Fibroblast of lung (primary cell): ENCODE data around the gene MKNK1. TPM values are rescaled to one million over a fixed set of nuclear protein-coding genes. Genes with fewer than 3 reads are reported as not detected.

Source experiments
- DNase-seq, 2 donors: peaks; one replicate each; pipeline versions ENCODE4 v3.0.0 to v3.0.0-alpha.2; 2010; ENCODE audit warnings: low read depth in 2 of 2
- H2AFZ ChIP-seq: 2 replicates; pipeline ENCODE4 v1.5.1; 2012; ENCODE audit warnings: low read length, control low read depth, inconsistent platforms
- H3K27ac ChIP-seq: 2 replicates; pipeline ENCODE4 v1.5.1; 2011; ENCODE audit warnings: low read length, control low read depth; ENCODE audit not compliant: insufficient read depth
- H3K27me3 ChIP-seq: 2 replicates; pipeline ENCODE4 v1.5.1; 2011; ENCODE audit warnings: mild to moderate bottlenecking, low read length; ENCODE audit not compliant: control insufficient read depth, insufficient read depth
- H3K36me3 ChIP-seq: 2 replicates; pipeline ENCODE4 v1.5.1; 2011; ENCODE audit warnings: low read length; ENCODE audit not compliant: control insufficient read depth, insufficient read depth
- H3K4me1 ChIP-seq: 2 replicates; pipeline ENCODE4 v1.5.1; 2011; ENCODE audit warnings: low read length; ENCODE audit not compliant: control insufficient read depth, insufficient read depth; ENCODE audit errors: extremely low read depth
- H3K4me2 ChIP-seq: 2 replicates; pipeline ENCODE4 v1.5.1; 2011; ENCODE audit warnings: low read length, control low read depth; ENCODE audit not compliant: insufficient read depth; ENCODE audit errors: extremely low read depth
- H3K4me3 ChIP-seq, 4 experiments: fragments of 200-600 bp in 1 of 4; sonication (generic) in 1 of 4; replicated peaks in 1 of 4; 2 replicates each; pipeline ENCODE4 v1.5.1; 2011 to 2016; ENCODE audit warnings: low read length in 4 of 4, low read depth in 3 of 4, mild to moderate bottlenecking in 3 of 4, control low read depth in 2 of 4, inconsistent platforms in 1 of 4, mixed read lengths in 1 of 4; ENCODE audit not compliant: insufficient read depth in 1 of 4; ENCODE audit errors: control extremely low read depth in 1 of 4
- H3K79me2 ChIP-seq: 2 replicates; pipeline ENCODE4 v1.5.1; 2012; ENCODE audit warnings: mild to moderate bottlenecking, low read length, inconsistent platforms; ENCODE audit not compliant: control insufficient read depth, insufficient read depth
- H3K9ac ChIP-seq: 2 replicates; pipeline ENCODE4 v1.5.1; 2011; ENCODE audit warnings: mild to moderate bottlenecking, low read length, control low read depth; ENCODE audit not compliant: insufficient read depth
- H3K9me3 ChIP-seq: 2 replicates; pipeline ENCODE4 v1.5.1; 2012; ENCODE audit warnings: low read depth, low read length; ENCODE audit not compliant: control insufficient read depth, insufficient read depth
- H4K20me1 ChIP-seq: 2 replicates; pipeline ENCODE4 v1.5.1; 2011; ENCODE audit warnings: low read length; ENCODE audit not compliant: control insufficient read depth, insufficient read depth; ENCODE audit errors: extremely low read depth
- EZH2 ChIP-seq: IDR thresholded peaks from 2 replicates; pipeline ENCODE4 v1.5.1; 2012; ENCODE audit warnings: low read length, control low read depth, mild to moderate bottlenecking; ENCODE audit errors: missing control alignments
- polyA plus RNA-seq, 2 donors: library from polyadenylated mRNA; depleted of rRNA in 1 of 2; stranded (reverse) in 1 of 2; unstranded in 1 of 2; fragments of >200 nt; gene quantifications; 2 replicates each; pipeline ENCODE4 v1.2.1, GENCODE V29; 2011 to 2012; ENCODE audit warnings: missing spikeins in 1 of 2
- total RNA-seq: library from RNA; depleted of rRNA; stranded (reverse); fragments of >200 nt; gene quantifications from 2 replicates; pipeline ENCODE4 v1.2.1, GENCODE V29; 2014
- TF ChIP-seq, protein P1 (sequence below), 2 donors: IDR thresholded peaks in 1 of 2; conservative IDR thresholded peaks in 1 of 2; 1 replicate in 1 of 2; 2 replicates in 1 of 2; pipeline ENCODE4 v1.5.1; 2011 to 2012; ENCODE audit warnings: low read length in 2 of 2, control low read depth in 1 of 2, inconsistent platforms in 1 of 2, low read depth in 1 of 2, mild to moderate bottlenecking in 1 of 2

Gene MKNK1
- total and polyA plus RNA-seq, 2 donors (not counting 1 experiment from before 2014, with no cell fraction given): 22.3 to 33.1 TPM

DNA sequence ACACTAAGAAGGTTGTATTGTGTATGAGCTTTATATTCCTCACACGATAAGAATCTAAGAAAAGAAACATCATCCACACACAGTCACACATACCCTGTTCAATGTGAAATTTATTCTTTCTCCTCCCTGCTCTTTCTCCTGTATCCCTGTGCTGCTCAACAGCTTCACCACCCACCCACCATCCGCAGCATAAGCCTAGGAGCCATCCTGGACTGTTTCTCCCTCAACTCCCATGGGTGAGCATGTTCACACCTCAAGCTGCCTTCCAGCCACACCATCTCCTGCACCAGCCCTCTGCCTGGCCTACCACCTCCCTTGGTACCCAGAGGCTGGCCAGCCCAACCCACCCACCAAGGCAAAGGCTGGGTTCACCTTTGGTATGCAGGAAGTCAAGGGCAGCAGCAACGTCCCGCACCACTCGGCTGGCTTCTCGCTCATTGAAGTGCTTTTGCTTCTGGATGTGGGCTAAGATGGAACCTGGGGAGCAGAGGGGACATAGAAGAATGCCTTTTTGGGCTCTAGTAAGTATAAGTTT, 32.3 kb downstream of the MKNK1 start:
- Histone ChIP-seq H3K4me2 (no peak overlapping the region), H3K4me3 (no peak overlapping the region), H4K20me1 (no peaks in the 10 kb centered on the region), H3K9me3 (no peaks in the 10 kb centered on the region), H3K27me3 (no peaks in the 10 kb centered on the region), H3K79me2 (no peaks in the 10 kb centered on the region), H3K27ac (no peak overlapping the region), H3K36me3 (peaks cover 4% of the 10 kb centered on the region), H2AFZ (no peak overlapping the region), H3K4me1 (no peaks in the 10 kb centered on the region), H3K9ac (no peak overlapping the region)
- no peak for DNase-seq
- TF ChIP-seq, protein P1, sequence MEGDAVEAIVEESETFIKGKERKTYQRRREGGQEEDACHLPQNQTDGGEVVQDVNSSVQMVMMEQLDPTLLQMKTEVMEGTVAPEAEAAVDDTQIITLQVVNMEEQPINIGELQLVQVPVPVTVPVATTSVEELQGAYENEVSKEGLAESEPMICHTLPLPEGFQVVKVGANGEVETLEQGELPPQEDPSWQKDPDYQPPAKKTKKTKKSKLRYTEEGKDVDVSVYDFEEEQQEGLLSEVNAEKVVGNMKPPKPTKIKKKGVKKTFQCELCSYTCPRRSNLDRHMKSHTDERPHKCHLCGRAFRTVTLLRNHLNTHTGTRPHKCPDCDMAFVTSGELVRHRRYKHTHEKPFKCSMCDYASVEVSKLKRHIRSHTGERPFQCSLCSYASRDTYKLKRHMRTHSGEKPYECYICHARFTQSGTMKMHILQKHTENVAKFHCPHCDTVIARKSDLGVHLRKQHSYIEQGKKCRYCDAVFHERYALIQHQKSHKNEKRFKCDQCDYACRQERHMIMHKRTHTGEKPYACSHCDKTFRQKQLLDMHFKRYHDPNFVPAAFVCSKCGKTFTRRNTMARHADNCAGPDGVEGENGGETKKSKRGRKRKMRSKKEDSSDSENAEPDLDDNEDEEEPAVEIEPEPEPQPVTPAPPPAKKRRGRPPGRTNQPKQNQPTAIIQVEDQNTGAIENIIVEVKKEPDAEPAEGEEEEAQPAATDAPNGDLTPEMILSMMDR (conservative IDR thresholded peaks at IDR 0.05 in 1 of 2, IDR thresholded peaks at IDR 0.05 in 1 of 2; ENCODE audit: low read depth in 1 of 2, low read length in 2 of 2): no peak
- TF ChIP-seq EZH2: no peak

DNA sequence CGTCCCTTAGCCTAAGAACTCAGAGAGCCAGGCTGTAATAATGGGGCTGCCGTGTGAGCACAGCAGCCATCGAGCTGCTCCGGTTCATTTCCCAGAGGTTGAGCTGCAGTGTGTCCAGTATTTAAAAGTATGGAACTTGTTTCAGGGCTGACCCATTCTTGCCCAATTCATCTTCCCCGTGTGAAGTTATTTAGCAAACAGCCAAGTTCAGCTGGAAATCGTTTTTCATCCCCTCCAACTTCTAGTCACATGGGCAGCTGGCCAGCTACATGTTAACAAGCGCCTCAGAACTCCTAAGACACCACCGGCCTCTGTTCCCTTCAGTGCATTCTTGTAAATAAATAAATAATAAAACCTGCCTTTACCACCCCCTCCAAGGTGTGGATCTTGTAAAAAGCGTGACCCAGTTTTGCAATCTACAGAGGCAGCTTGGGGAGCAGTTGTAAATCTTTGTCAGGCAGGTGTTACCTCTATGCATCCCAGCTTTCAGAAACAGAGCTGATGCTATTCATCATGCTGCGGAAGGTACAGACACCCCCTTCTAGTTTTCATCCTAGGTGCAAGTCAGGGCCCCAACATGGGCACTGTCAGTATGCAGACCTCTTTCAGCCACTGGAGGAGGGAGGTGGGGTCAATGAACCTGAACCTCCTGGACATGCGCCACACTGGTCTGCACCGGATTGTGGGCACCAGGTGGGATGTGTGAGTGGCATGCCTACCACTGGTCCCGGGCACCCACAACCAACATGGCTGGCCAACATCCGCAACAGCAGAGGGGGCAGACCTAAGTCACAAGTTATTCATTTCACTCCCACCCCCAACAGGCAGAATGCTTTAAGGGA, 34.0 kb downstream of the MKNK1 start:
- H3K79me2 ChIP-seq: no peaks in the 10 kb centered on the region
- no peak overlapping the region for H3K4me2 ChIP-seq
- DNase-seq: peak; percentile 37 to 72

DNA sequence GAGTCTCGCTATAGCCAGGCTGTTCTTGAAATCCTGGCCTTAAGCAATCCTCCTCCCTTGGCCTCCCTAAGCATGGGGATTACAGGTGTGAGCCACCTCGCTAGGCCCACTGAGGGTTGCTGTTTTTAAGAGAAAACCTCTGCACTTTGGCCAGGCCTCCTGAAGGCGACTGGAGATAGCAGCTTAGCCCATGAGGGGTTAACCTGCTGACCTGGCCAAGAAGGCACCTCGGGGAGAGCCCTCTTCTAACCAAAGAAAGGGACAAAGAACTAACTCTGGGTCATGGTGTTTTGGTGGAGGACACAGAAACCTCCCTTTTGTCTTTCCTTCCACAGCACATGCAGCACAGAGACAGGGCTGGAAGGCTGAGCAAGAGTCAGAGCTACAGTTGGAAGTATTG, 35.0 kb downstream of the MKNK1 start:
- Histone ChIP-seq H3K27ac (no peak overlapping the region), H2AFZ (no peak overlapping the region), H3K9ac (no peak overlapping the region), H3K4me3 (no peak overlapping the region), H3K4me2 (no peak overlapping the region), H3K36me3 (peaks cover 2% of the 10 kb centered on the region), H3K9me3 (no peaks in the 10 kb centered on the region), H3K79me2 (no peaks in the 10 kb centered on the region), H3K4me1 (no peaks in the 10 kb centered on the region), H3K27me3 (no peaks in the 10 kb centered on the region), H4K20me1 (no peaks in the 10 kb centered on the region)
- no peak for DNase-seq
- TF ChIP-seq EZH2: no peak
- TF ChIP-seq, protein P1 (conservative IDR thresholded peaks at IDR 0.05 in 1 of 2, IDR thresholded peaks at IDR 0.05 in 1 of 2; ENCODE audit: low read depth in 1 of 2, low read length in 2 of 2): no peak

More for the DNA sequence above, 34.0 kb downstream of the MKNK1 start:
- H3K9ac ChIP-seq: no peak overlapping the region
- H3K4me3 ChIP-seq: no peak overlapping the region
- no peak overlapping the region for H3K27ac ChIP-seq
- no peaks in the 10 kb centered on the region for H3K4me1 ChIP-seq
- no peak overlapping the region for H2AFZ ChIP-seq
- no peaks in the 10 kb centered on the region for H3K9me3 ChIP-seq
- H3K27me3 ChIP-seq: no peaks in the 10 kb centered on the region
- peaks cover 2% of the 10 kb centered on the region for H3K36me3 ChIP-seq
- H4K20me1 ChIP-seq: no peaks in the 10 kb centered on the region
- TF ChIP-seq, protein P1 (conservative IDR thresholded peaks at IDR 0.05 in 1 of 2, IDR thresholded peaks at IDR 0.05 in 1 of 2; ENCODE audit: low read depth in 1 of 2, low read length in 2 of 2): no peak
- no peak for TF ChIP-seq EZH2
